ENCODE data around the gene SOBP. TPM values are rescaled to one million over a fixed set of nuclear protein-coding genes. Genes with fewer than 3 reads are reported as not detected.
"Not testable (repeated sequence)": the region's sequence is repeated elsewhere in the genome, so short reads cannot be mapped to it uniquely, and the experiment has no call there.

The SOBP gene
- total RNA-seq, 1 donor from 2014 or later: 6.8 TPM

GRCh38 chr6:107511511-107511993 is 21.6 kb downstream of the SOBP start:
- no peak for ATAC-seq
- intact Hi-C loops (cut with DNase I): no loop called here
- TF ChIP-seq CTCF (IDR thresholded peaks at IDR 0.05): no peak

GRCh38 chr6:107513214-107513613 is 23.3 kb downstream of the SOBP start:
- TF ChIP-seq CTCF (IDR thresholded peaks at IDR 0.05): no peak
- Histone ChIP-seq H3K4me3 (no peak overlapping the region), H3K4me1 (no peaks in the 10 kb centered on the region), H3K36me3 (no peaks in the 10 kb centered on the region), H3K27me3 (no peaks in the 10 kb centered on the region), H3K27ac (no peak overlapping the region), H3K9me3 (peaks cover 4% of the 10 kb centered on the region)
- intact Hi-C loops (cut with DNase I): no loop called here
- ATAC-seq (no peak), DNase-seq (no peak)

More at GRCh38 chr6:107511511-107511993, 21.6 kb downstream of the SOBP start:
- H3K27me3 ChIP-seq: no peaks in the 10 kb centered on the region
- H3K4me1 ChIP-seq: no peaks in the 10 kb centered on the region
- H3K27ac ChIP-seq: no peak overlapping the region
- no peaks in the 10 kb centered on the region for H3K36me3 ChIP-seq
- no peaks in the 10 kb centered on the region for H3K9me3 ChIP-seq
- no peak for DNase-seq
- no peak overlapping the region for H3K4me3 ChIP-seq

DNA sequence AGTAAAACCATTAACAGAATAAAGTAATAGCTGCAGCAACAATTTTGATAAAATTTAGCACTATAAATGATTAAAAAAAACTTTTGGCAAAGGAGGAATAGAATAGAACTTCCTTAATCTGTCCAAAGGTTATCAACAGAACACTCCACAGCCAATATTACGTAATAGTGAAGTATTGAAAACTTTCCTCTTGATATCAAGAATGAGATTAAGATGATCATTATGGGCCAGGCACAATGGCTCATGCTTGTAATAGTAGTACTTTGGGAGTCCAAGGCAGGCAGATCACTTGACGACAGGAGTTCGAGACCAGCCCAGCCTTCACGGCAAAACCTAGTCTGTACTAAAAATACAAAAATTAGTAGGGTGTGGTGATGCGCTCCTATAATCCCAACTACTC is 26.0 kb downstream of the SOBP start:
- TF ChIP-seq CTCF (IDR thresholded peaks at IDR 0.05): no peak
- H3K27me3 ChIP-seq: no peaks in the 10 kb centered on the region
- no peak for ATAC-seq
- H3K9me3 ChIP-seq: peaks cover 4% of the 10 kb centered on the region
- no peak overlapping the region for H3K27ac ChIP-seq
- no peak for DNase-seq
- H3K4me1 ChIP-seq: no peaks in the 10 kb centered on the region
- intact Hi-C loops (cut with DNase I): no loop called here
- no peak overlapping the region for H3K4me3 ChIP-seq
- H3K36me3 ChIP-seq: no peaks in the 10 kb centered on the region

DNA sequence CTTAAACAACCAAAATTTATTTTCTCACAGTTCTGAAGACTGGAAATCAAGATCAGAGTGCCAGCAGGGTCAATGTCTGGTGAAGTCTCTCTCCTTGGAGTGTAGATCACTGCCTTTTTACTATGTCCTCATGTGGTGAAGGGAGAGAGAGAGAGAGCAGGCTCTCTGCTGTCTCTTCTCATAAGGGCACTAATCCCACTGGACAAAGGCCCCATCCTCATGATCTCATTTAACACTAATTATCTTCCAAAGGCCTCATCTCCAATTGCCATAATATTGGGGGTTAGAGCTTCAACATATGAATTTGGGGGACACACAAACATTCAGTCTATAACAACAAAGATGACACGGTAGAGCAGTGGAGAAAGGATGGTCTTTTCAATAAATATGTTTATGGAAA is 27.4 kb downstream of the SOBP start:
- Histone ChIP-seq H3K9me3 (peaks cover 4% of the 10 kb centered on the region), H3K27ac (no peak overlapping the region), H3K4me1 (no peaks in the 10 kb centered on the region), H3K36me3 (no peaks in the 10 kb centered on the region), H3K27me3 (no peaks in the 10 kb centered on the region), H3K4me3 (no peak overlapping the region)
- no peak for DNase-seq
- TF ChIP-seq CTCF (IDR thresholded peaks at IDR 0.05): no peak
- intact Hi-C loops (cut with DNase I): no loop called here
- no peak for ATAC-seq

- intact Hi-C loops (cut with DNase I); ATAC-seq; H3K27me3 ChIP-seq; H3K27ac ChIP-seq; DNase-seq; H3K4me3 ChIP-seq; H3K36me3 ChIP-seq; H3K4me1 ChIP-seq; H3K9me3 ChIP-seq: not testable (repeated sequence)
These were observed 29.3 kb downstream of the SOBP start for GRCh38 chr6:107519224-107519623.

GRCh38 chr6:107520706-107521105 is 30.8 kb downstream of the SOBP start:
- intact Hi-C loops (cut with DNase I); ATAC-seq; H3K27ac ChIP-seq; H3K4me1 ChIP-seq; H3K27me3 ChIP-seq; H3K36me3 ChIP-seq; H3K4me3 ChIP-seq; H3K9me3 ChIP-seq; DNase-seq: not testable (repeated sequence)
